Activated T-cell treated with anti-CD3 and anti-CD28 coated beads for 4 hours (primary cell): ENCODE measurements around the gene PLA2G2A.
"Not testable (repeated sequence)": the region's sequence is repeated elsewhere in the genome, so short reads cannot be mapped to it uniquely, and the experiment has no call there.

Experiments used
- DNase-seq: peaks from one replicate; pipeline ENCODE4 v3.0.0-alpha.2; 2020

The PLA2G2A gene

GRCh38 chr1:19971664-19972063, 7.8 kb downstream of the PLA2G2A start:
- no peak for DNase-seq

GRCh38 chr1:19969898-19970660, 9.3 kb downstream of the PLA2G2A start:
- no peak for DNase-seq

- DNase-seq = no peak
Measured at GRCh38 chr1:19967808-19968207, 11.6 kb downstream of the PLA2G2A start.

- DNase-seq = no peak
Measured at GRCh38 chr1:19964542-19964941, 14.9 kb downstream of the PLA2G2A start.

GRCh38 chr1:19963636-19964035, 15.8 kb downstream of the PLA2G2A start:
- DNase-seq = no peak

- DNase-seq = no peak
Measured at GRCh38 chr1:19960591-19960990, 18.8 kb downstream of the PLA2G2A start.

- DNase-seq = no peak
Measured at GRCh38 chr1:19957779-19958178, 21.6 kb downstream of the PLA2G2A start.

GRCh38 chr1:19955534-19956170, 23.8 kb downstream of the PLA2G2A start:
- no peak for DNase-seq

GRCh38 chr1:19954059-19954458, 25.4 kb downstream of the PLA2G2A start:
- no peak for DNase-seq

GRCh38 chr1:19949016-19949415, 30.4 kb downstream of the PLA2G2A start:
- no peak for DNase-seq

- no peak for DNase-seq
Measured at GRCh38 chr1:19946971-19947370, 32.4 kb downstream of the PLA2G2A start.

- no peak for DNase-seq
Measured at GRCh38 chr1:19946331-19946751, 33.1 kb downstream of the PLA2G2A start.

GRCh38 chr1:19945914-19946313, 33.5 kb downstream of the PLA2G2A start:
- DNase-seq = no peak

- no peak for DNase-seq
Measured at GRCh38 chr1:19942657-19943056, 36.8 kb downstream of the PLA2G2A start.

- DNase-seq = no peak
Measured at GRCh38 chr1:19942088-19942487, 37.3 kb downstream of the PLA2G2A start.

- DNase-seq = no peak
Measured at GRCh38 chr1:19941206-19941568, 38.2 kb downstream of the PLA2G2A start.

GRCh38 chr1:19940486-19941205, 38.8 kb downstream of the PLA2G2A start:
- no peak for DNase-seq

GRCh38 chr1:19938472-19938871, 40.9 kb downstream of the PLA2G2A start:
- no peak for DNase-seq

- no peak for DNase-seq
Measured at GRCh38 chr1:19936061-19936750, 43.2 kb downstream of the PLA2G2A start.

GRCh38 chr1:19934336-19934735, 45.1 kb downstream of the PLA2G2A start:
- DNase-seq = no peak

- DNase-seq = no peak
Measured at GRCh38 chr1:19932866-19933265, 46.6 kb downstream of the PLA2G2A start.

- not testable (repeated sequence) for DNase-seq
Measured at GRCh38 chr1:19927130-19927421, 52.3 kb downstream of the PLA2G2A start.

GRCh38 chr1:19926296-19927129, 52.9 kb downstream of the PLA2G2A start:
- no peak for DNase-seq
